ENCODE data around the gene MOB2.

The MOB2 gene

DNA sequence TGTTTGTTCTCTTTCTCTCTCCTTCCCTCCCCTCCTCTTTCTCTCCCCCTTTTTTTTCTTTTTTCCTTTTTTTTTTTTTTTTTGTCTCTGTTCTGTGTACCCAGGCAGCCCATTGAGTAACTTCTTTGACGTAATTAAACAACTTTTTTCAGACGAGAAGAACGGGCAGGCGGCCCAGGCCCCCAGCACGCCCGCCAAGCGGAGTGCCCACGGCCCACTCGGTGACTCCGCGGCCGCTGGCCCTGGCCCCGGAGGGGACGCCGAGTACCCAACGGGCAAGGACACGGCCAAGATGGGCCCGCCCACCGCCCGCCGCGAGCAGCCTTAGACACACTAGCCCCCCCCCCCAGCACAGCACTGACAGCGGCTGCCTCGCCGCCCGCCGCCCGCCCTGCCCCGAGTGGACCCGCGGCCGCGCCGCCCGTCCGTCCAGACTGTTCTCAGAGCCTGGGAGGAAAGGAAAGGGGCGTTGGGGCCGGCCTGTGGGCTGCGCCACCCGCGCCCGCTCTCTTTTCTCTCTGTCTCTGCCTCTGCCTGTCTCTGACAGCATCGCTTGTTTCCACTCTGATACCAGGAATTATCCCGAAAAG lies 26.1 kb downstream of the MOB2 start:
- H3K4me3 ChIP-seq (ENCODE audit: low read depth, low read length) = no peak overlapping the region
- DNase-seq (ENCODE audit: low read depth) = peak; percentile 15
- TF ChIP-seq, protein P1, sequence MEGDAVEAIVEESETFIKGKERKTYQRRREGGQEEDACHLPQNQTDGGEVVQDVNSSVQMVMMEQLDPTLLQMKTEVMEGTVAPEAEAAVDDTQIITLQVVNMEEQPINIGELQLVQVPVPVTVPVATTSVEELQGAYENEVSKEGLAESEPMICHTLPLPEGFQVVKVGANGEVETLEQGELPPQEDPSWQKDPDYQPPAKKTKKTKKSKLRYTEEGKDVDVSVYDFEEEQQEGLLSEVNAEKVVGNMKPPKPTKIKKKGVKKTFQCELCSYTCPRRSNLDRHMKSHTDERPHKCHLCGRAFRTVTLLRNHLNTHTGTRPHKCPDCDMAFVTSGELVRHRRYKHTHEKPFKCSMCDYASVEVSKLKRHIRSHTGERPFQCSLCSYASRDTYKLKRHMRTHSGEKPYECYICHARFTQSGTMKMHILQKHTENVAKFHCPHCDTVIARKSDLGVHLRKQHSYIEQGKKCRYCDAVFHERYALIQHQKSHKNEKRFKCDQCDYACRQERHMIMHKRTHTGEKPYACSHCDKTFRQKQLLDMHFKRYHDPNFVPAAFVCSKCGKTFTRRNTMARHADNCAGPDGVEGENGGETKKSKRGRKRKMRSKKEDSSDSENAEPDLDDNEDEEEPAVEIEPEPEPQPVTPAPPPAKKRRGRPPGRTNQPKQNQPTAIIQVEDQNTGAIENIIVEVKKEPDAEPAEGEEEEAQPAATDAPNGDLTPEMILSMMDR (conservative IDR thresholded peaks at IDR 0.05; ENCODE audit: low read depth, low read length) = no peak

DNA sequence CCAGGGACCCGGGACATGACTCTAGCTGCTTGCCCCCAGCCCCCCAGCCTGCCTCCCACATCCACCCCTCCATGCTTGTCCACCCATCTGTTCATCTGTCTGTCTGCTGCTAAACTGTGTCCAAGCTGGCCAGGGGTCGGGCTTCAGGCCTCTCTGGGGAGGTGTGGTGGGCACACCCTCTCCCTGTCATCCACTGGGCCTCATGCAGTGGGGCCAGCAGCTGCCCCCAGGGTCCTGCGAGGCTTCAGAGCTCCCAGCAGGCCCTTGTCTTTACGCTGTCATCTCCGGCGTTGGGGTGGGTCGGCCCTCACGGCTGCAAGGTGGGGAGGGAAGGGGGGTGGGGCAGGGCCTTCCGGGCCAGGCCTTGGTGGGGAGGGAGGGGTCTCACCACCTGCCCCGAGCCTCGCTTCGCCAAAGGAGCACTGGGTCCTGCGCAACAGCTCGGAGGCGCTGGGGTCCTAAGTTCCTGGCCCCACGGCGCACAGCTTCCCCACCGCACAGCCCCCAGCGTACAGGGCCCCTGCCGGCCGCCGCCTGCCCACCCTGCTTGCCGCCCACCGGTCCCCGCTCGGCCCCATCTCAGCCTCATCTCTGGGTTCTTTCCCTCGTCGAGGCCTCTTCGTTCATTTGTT lies 26.7 kb downstream of the MOB2 start:
- DNase-seq (ENCODE audit: low read depth) = no peak
- no peak overlapping the region for H3K4me3 ChIP-seq (ENCODE audit: low read depth, low read length)
- TF ChIP-seq, protein P1 (conservative IDR thresholded peaks at IDR 0.05; ENCODE audit: low read depth, low read length) = no peak

DNA sequence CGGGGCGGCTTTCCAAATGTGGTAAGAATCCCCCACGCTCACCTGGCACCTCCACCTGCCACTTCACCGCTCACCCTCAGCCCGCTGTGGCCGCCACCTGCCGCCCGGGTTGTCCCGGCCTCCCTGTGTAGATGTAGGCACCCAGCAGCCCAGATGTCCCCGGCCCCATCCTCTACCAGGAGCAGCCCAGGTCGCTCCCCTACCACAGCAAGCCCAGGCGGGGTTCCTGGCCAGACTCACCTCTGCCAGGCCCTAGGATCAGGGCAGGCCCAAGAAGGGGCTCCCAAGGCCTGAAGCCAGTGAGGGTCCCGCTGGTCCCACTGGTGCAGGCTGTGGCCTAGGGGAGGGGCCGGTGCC lies 27.4 kb downstream of the MOB2 start:
- DNase-seq (ENCODE audit: low read depth) = no peak
- TF ChIP-seq, protein P1 (conservative IDR thresholded peaks at IDR 0.05; ENCODE audit: low read depth, low read length) = no peak
- H3K4me3 ChIP-seq (ENCODE audit: low read depth, low read length) = no peak overlapping the region

DNA sequence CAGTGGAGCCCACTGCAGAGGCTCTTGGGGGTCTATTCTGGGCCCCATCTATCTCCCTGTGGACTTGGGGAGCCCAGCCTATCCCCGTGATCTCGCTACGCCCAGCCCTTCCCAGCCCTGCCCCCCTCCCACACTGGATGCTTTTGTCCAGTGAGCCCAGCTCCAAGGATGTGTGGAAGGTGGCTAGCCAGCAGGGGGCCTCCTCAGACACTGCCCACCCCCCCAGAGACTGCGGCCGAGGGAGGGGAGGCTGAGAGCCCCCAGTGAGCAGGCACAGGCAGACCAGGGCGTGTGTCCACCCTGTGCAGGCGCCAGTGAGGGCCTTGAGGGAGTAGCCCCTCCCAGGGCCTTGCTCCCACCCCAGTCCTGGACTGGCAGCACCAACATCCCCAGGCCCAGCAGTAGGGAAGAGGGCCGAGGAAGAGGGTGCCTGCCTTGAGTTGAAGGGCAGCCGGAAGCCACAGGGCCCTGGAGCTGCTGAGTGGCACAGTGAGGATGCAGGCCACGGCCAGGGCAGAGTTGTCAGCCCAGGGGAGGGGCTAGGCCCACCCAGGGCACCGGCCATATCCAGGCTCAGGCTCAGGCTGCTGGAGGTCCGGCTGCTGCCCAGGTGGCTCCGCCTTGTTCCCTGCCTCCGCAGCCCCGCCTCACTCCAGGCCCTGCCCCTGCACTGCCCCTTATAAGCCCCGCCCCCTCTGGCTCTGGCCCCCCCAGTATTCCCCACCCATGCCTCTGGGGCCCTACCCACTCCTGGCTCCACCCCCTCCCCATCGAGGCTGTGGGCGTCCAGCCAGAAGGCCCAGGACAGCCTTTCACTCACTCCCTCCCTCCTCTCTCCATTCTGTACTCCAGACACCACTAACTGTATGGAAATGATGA lies 28.0 kb downstream of the MOB2 start:
- H3K4me3 ChIP-seq (ENCODE audit: low read depth, low read length) = no peak overlapping the region
- TF ChIP-seq, protein P1 (conservative IDR thresholded peaks at IDR 0.05; ENCODE audit: low read depth, low read length) = peak; percentile 37
- peak; percentile 31 for DNase-seq (ENCODE audit: low read depth)

DNA sequence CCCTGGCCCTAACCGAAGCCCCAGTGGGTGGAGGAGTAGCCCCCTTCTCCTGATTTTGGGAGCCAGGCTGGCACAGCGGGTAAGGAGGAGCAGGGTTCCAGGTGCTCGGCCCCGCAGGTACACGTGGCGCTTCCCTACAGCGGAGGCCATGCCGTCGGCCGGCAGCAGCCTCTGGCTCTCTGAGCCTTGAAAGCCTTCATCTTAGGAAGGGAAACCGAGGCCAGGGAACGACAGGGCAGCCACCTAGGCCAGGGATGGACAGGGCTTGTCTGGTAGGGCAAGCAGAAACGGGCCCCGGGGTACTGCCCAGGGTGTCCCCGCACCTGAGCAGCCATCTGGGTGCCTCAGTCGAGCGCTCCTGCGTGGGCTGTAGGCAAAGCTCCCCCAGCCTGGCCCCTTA lies 28.7 kb downstream of the MOB2 start:
- H3K4me3 ChIP-seq (ENCODE audit: low read depth, low read length) = no peak overlapping the region
- no peak for DNase-seq (ENCODE audit: low read depth)
- TF ChIP-seq, protein P1 (conservative IDR thresholded peaks at IDR 0.05; ENCODE audit: low read depth, low read length) = no peak

DNA sequence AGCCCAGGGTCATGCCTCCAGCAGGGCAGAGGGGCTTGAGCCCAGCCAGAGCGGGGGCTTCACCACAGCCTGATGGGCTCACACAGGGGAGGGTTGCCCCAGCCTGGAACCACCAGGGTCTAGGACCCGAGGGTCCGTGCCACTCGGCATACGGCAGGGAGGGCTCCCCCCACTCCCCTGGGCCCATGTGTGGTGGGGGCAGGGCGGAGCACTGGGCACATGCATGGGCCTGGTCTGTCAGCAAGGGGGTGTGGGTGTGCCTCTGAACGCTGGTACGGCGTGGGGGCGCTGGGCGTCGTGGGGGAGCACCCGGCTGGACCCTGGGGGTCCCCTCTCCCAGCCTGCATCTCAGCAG lies 29.3 kb downstream of the MOB2 start:
- DNase-seq (ENCODE audit: low read depth) = no peak
- H3K4me3 ChIP-seq (ENCODE audit: low read depth, low read length) = no peak overlapping the region
- TF ChIP-seq, protein P1 (conservative IDR thresholded peaks at IDR 0.05; ENCODE audit: low read depth, low read length) = no peak
